GM21825 (cell line): Measurements from ENCODE around the gene GJA4.

Experiments
- ATAC-seq: cut with Tn5 transposase; IDR thresholded peaks from one replicate; pipeline ENCODE4 v1.9.1; 2021; ENCODE audit warnings: mild to moderate bottlenecking, moderate library complexity; ENCODE audit not compliant: unreplicated experiment

Gene GJA4

DNA sequence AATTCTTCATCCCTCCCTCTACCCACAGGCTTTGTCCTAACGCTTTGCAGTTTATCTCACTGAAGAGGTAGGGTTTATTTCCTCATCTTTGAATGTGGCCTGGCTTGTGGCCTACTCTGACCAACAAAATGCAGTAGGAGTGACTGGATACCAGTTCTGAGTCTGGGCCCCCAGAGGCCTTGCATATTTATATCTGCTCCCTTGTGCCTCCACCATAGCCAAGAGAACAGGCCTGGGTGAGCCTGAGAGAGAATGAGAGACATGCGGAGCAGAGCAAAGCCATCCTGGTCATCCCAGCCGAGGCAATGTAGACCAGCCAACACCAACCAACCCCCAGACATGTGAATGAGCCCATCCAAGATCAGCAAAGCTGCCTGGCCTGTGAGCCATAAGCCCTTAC lies 36.5 kb downstream of the GJA4 start:
- ATAC-seq = no peak

GRCh38 chr1:34831721-34832246 lies 39.0 kb downstream of the GJA4 start:
- ATAC-seq = no peak

GRCh38 chr1:34833711-34834110 lies 40.9 kb downstream of the GJA4 start:
- no peak for ATAC-seq

- ATAC-seq = no peak
These were observed 46.9 kb downstream of the GJA4 start for GRCh38 chr1:34839526-34840305.

DNA sequence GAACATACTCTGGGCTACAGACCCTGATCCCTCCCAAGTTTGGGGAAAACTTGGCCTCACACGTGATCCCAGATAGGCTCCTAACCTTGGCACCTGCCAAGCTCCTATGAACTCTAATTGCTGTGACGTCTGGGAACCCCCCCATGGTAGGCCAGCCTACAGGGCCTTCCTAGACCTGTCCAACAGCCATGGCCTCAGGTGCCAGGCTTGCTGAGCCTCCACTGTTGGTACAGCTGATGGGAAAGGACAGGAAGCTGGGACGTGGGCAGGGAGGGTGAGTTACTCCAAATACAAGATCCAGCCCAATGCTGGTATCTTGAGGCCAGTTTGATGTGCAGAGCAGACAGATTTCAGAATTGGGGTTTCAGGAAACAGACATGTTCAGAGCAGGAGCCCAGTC lies 47.6 kb downstream of the GJA4 start:
- no peak for ATAC-seq

- no peak for ATAC-seq
These were observed 49.3 kb downstream of the GJA4 start for GRCh38 chr1:34842073-34842472.

DNA sequence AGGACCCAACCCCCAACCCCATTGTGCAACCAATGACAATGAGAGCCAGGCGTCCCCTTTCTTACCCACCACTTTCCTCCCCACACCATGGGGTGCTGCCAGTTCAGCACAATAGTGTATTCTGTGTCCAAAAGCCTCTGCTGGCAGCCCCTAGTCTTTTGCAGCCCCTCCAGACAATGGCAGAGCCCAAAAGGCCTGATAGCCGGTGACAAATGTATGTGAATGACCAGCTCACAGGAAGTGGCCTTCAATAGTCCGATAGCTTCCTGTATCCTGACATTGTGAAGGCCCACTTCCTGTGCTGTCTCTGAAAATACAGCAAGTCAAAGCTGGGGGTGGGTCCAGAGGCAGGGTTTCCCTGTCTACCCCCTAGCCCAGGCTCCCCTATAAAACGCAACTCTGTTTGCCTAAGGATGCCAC lies 50.2 kb downstream of the GJA4 start:
- ATAC-seq = no peak

DNA sequence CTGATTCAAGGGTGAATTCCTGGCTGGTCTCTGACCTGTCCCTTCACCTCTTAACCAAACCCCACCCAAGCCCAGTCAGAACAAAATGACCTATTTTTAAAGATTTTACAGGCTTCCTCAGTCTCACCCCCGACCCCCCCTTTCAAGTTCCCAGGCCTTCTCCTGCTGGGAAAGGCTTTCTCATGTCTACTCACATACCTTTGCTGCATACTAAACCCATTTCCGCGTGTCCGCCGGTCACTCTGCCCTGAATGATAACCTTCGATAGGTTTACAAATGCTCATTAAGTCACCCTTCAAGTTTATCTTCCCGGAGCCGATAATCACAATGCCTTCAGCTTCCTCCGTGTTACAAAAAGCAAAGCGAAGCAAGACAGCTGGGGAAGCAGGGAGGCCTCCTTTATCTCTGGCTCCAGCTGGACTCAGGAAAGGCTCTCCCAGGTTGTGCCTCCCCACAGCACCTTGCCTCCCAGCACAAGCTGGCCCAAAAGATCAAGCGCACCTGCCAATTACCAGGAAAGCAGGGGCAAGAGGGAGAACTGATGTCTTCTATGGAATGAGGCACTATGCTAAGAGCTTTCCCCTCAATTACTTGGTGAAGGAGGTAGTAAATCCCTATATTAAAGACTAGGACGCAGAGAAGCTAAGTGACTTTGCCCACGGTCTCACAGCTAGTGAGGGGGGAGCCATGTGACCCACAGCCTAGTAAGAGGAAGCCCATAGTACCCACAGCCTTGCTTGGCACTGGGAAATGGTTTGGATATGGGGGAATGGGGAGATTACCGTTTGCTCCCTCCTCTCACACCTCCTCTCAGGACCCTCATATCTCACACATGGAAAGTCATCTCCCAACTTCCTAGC lies 50.8 kb downstream of the GJA4 start:
- no peak for ATAC-seq

DNA sequence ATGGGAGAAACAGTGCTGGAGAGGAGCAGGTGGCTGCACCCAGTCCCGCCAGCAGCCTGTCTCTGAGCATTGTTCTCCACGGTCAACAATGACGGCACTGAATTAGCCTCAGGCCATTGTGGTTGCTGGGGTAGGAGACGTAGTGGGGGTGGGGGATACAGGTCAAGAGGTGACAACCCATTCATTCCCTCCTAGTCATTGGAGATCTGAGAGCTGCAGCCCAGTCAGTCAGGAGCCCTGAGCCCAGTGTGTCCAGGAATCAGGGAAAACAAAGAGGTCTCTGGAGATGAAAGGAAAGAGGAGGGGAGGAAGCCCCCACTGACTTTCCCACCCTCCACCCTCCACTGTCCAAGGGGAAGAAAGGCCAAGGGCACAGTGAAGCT lies 51.4 kb downstream of the GJA4 start:
- ATAC-seq = no peak
